Measurements from ENCODE around the gene CFAP20DC. TPM values are rescaled to one million over a fixed set of nuclear protein-coding genes. Genes with fewer than 3 reads are reported as not detected.

Gene CFAP20DC
- total and polyA plus RNA-seq, 2 experiments from 2014 or later: 7.4 to 11.4 TPM

GRCh38 chr3:58900386-58900785, 149.4 kb downstream of the CFAP20DC start:
- no peak overlapping the region for H3K27ac ChIP-seq (ENCODE audit: low read depth)
- peaks cover 4% of the 10 kb centered on the region; the same call in 1 of the 2 replicates for H3K4me1 ChIP-seq (ENCODE audit: insufficient read depth)
- Mint-ChIP-seq H3K9me3 (peaks cover 16% of the 10 kb centered on the region), H3K27ac (no peak overlapping the region), H3K4me3 (no peak overlapping the region), H3K4me1 (peaks cover 5% of the 10 kb centered on the region; the same call in 2 of the 3 replicates), H3K36me3 (ENCODE audit: low read depth) (peaks cover 11% of the 10 kb centered on the region), H3K27me3 (ENCODE audit: insufficient read depth, low read depth, poor library complexity) (no peaks in the 10 kb centered on the region)
- ATAC-seq (no peak), DNase-seq (ENCODE audit: low spot score) (no peak)
- H3K27me3 ChIP-seq (ENCODE audit: insufficient read depth): no peaks in the 10 kb centered on the region
- H3K4me3 ChIP-seq: no peak overlapping the region
- H2AFZ ChIP-seq: no peak overlapping the region
- no peaks in the 10 kb centered on the region for H4K20me1 ChIP-seq (replicated peaks; ENCODE audit: insufficient read depth)
- H3K79me2 ChIP-seq (replicated peaks; ENCODE audit: insufficient read depth): no peaks in the 10 kb centered on the region
- H3K4me2 ChIP-seq: no peak overlapping the region
- 0 out of 2 replicates have a peak, but pooled peaks cover 7% of the 10 kb centered on the region for H3K9me2 ChIP-seq (ENCODE audit: insufficient read depth)
- H3F3A ChIP-seq (replicated peaks; ENCODE audit: low read depth): no peaks in the 10 kb centered on the region
- no peaks in the 10 kb centered on the region; the same call in 1 of the 2 replicates for H3K36me3 ChIP-seq (ENCODE audit: insufficient read depth)
- TF ChIP-seq CTCF (conservative IDR thresholded peaks at IDR 0.05; ENCODE audit: low read depth in 2 of 2) (no peak), ZNF462 (CRISPR knock-in tag; IDR thresholded peaks at IDR 0.05) (no peak), EZH2 (IDR thresholded peaks at IDR 0.05; ENCODE audit: low read depth, unreplicated experiment) (no peak), REST (IDR thresholded peaks at IDR 0.05; ENCODE audit: unreplicated experiment) (no peak), CREB1 (CRISPR knock-in tag; IDR thresholded peaks at IDR 0.05; ENCODE audit: low read depth) (no peak), ZNF331 (CRISPR knock-in tag; IDR thresholded peaks at IDR 0.05; ENCODE audit: low read depth) (no peak)
